ENCODE results near the gene RBM38. TPM values are rescaled to one million over a fixed set of nuclear protein-coding genes. Genes with fewer than 3 reads are reported as not detected.

RBM38 gene
- total and polyA plus RNA-seq, 10 of the 15 experiments (the other 5 are each of a cell fraction or from before 2014, with no cell fraction given), result 0.32 to 118 (median 25.2) TPM

DNA sequence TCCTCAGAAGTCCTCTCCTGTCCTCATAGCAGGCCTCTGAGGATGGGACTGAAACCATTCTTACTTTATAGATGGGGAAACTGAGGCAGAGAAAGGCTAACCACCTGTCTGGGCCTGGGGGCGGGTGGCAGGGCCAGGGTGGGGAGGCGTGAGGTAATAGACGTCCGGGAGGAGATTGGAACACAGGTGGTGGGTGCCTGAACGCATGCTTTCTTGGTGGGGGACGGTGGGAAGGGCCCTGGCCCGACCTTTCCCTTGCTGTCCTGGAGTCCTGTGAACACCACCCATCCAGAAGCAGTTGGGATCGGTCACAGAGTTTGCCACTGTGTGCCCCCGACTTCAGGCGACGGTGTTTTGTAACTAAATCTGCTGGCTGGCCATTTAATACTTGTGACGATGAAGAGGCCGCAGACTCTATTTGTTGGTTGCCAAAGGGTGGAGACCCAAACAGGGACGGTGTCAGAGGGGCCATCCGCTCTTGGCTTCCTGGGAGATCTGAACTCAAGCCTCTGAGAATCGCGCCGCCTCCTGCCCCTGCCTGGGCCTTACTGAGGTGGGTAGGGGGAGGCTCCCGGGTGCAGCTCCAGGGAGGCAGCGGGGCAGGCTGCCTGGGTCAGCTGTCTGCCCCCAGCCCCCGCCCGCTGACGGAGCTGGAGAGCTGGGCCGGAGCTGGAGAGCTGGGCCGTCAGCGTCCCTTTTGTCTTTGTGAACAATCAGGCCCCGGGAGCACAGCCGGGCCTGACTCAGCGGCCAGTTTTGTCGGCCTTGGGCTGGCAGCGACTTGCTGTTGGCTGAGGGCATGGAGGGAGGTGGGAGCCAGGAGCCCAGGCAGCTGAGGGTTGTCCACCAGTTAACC, 4.1 kb downstream of the RBM38 start:
- H3K36me3 ChIP-seq (ENCODE audit: control insufficient read depth in 2 of 2, insufficient read depth in 2 of 2, low read length in 1 of 2), result peaks cover 13 to 24% of the 10 kb centered on the region in 2 experiments
- DNase-seq (ENCODE audit: low read depth, low spot score), result no peak
- H3K27ac ChIP-seq (ENCODE audit: control insufficient read depth, insufficient read depth), result no peak overlapping the region
- BruUV-seq (replicated peaks), result no TSS peak
- peak; percentile 48 for TF ChIP-seq POLR2A (IDR thresholded peaks at IDR 0.05; ENCODE audit: low read depth, low read length)
- TF ChIP-seq, protein P1, sequence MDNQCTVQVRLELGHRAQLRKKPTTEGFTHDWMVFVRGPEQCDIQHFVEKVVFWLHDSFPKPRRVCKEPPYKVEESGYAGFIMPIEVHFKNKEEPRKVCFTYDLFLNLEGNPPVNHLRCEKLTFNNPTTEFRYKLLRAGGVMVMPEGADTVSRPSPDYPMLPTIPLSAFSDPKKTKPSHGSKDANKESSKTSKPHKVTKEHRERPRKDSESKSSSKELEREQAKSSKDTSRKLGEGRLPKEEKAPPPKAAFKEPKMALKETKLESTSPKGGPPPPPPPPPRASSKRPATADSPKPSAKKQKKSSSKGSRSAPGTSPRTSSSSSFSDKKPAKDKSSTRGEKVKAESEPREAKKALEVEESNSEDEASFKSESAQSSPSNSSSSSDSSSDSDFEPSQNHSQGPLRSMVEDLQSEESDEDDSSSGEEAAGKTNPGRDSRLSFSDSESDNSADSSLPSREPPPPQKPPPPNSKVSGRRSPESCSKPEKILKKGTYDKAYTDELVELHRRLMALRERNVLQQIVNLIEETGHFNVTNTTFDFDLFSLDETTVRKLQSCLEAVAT (IDR thresholded peaks at IDR 0.05), result peak; percentile 93
- TF ChIP-seq POLR2AphosphoS5 (IDR thresholded peaks at IDR 0.05; ENCODE audit: low read length), result peak; percentile 15; the same call in 1 of the 2 replicates
- no peak for TF ChIP-seq RFX5 (IDR thresholded peaks at IDR 0.05; ENCODE audit: low read depth, low read length)
- TF ChIP-seq ZNF24 (IDR thresholded peaks at IDR 0.05), result no peak
- TF ChIP-seq TCF3 (IDR thresholded peaks at IDR 0.05; ENCODE audit: borderline replicate concordance, insufficient read depth, low read depth, low read length), result no peak
- no peak overlapping the region for H2AFZ ChIP-seq (ENCODE audit: control insufficient read depth, low read depth, low read length)
- H3K4me3 ChIP-seq, result peak overlapping the region; percentile 94; the same call in 1 of the 2 replicates
- in situ Hi-C loops (cut with MboI), result loop anchor here (10.0 to 25.0 kb wide), 4 partner anchors 289 to 1609 kb away; partner anchors contain the start of genes CTSZ and STX16
- ChIA-PET RAD21 (ENCODE audit: unreplicated experiment) (no interaction called here), SMC1A (ENCODE audit: uncharacterized antibody, unreplicated experiment) (interaction anchor here (1.0 kb wide), 1 partner anchor 75 kb away, joined by 3 read pairs; no protein-coding TSS in a partner anchor), POLR2A (no interaction called here), CTCF (interaction anchor here (0.5 to 1.0 kb wide), 3 partner anchors 15 to 98 kb away, joined by 3 read pairs; no protein-coding TSS in a partner anchor)
- H4K20me1 ChIP-seq (ENCODE audit: control insufficient read depth, insufficient read depth), result peaks cover 11% of the 10 kb centered on the region
- peaks cover 63% of the 10 kb centered on the region for H3K4me1 ChIP-seq (ENCODE audit: control insufficient read depth, insufficient read depth, low read length)
- FAIRE-seq, result no peak
- no peaks in the 10 kb centered on the region for H3K9me3 ChIP-seq (replicated peaks; ENCODE audit: control insufficient read depth, insufficient read depth, low read length)
- no peak overlapping the region for H3K9ac ChIP-seq (ENCODE audit: control insufficient read depth, insufficient read depth, low read length)
- H3K4me2 ChIP-seq (ENCODE audit: control insufficient read depth, insufficient read depth), result peak overlapping the region; percentile 99
- WGBS (ENCODE audit: insufficient coverage, insufficient replicate concordance, low lambda C conversion rate, missing lambda C conversion rate), result 95% methylated on average over 28 of the region's 31 CpGs
- peaks cover 86% of the 10 kb centered on the region for H3K79me2 ChIP-seq (ENCODE audit: control insufficient read depth, insufficient read depth, low read length)
- ATAC-seq, result no peak
- intact Hi-C loops (cut with micrococcal nuclease; ENCODE audit: unreplicated experiment), result loop anchor here (5.0 to 10.0 kb wide), 2 partner anchors 222 to 289 kb away; no protein-coding TSS in a partner anchor
- no peaks in the 10 kb centered on the region for H3K27me3 ChIP-seq (replicated peaks in 1 of 2; ENCODE audit: control insufficient read depth in 2 of 2, insufficient read depth in 2 of 2, low read length in 1 of 2)

All from GM12878 (cell line).